Duodenal mucosa (tissue), 2 donors: ENCODE results near the gene TLE6.
A peak's percentile ranks its signal among the peaks of the same experiment; 100 is the strongest.

Source experiments
- H3K27ac ChIP-seq: one replicate; pipeline ENCODE4 v1.7.0; 2013; ENCODE audit warnings: low read depth, low read length
- H3K27me3 ChIP-seq, 2 donors: one replicate each; pipeline ENCODE4 v1.7.0; 2013; ENCODE audit warnings: low read length in 2 of 2, control low read depth in 1 of 2; ENCODE audit not compliant: insufficient read depth in 2 of 2, control insufficient read depth in 1 of 2
- H3K36me3 ChIP-seq, 2 donors: one replicate each; pipeline ENCODE4 v1.7.0; 2013; ENCODE audit warnings: low read length in 2 of 2, control low read depth in 1 of 2; ENCODE audit not compliant: insufficient read depth in 2 of 2, control insufficient read depth in 1 of 2
- H3K4me1 ChIP-seq, 2 donors: one replicate each; pipeline ENCODE4 v1.7.0; 2013; ENCODE audit warnings: low read length in 2 of 2, control low read depth in 1 of 2; ENCODE audit not compliant: insufficient read depth in 2 of 2, control insufficient read depth in 1 of 2
- H3K4me3 ChIP-seq, 2 donors: one replicate each; pipeline ENCODE4 v1.7.0; 2013; ENCODE audit warnings: low read length in 2 of 2, low read depth in 1 of 2
- H3K9ac ChIP-seq, 2 donors: one replicate each; pipeline ENCODE4 v1.7.0; 2013; ENCODE audit warnings: low read length in 2 of 2, low read depth in 1 of 2
- H3K9me3 ChIP-seq, 2 donors: one replicate each; pipeline ENCODE4 v1.7.0; 2013; ENCODE audit warnings: low read length in 2 of 2, control low read depth in 1 of 2; ENCODE audit not compliant: control insufficient read depth in 1 of 2

The TLE6 gene

DNA sequence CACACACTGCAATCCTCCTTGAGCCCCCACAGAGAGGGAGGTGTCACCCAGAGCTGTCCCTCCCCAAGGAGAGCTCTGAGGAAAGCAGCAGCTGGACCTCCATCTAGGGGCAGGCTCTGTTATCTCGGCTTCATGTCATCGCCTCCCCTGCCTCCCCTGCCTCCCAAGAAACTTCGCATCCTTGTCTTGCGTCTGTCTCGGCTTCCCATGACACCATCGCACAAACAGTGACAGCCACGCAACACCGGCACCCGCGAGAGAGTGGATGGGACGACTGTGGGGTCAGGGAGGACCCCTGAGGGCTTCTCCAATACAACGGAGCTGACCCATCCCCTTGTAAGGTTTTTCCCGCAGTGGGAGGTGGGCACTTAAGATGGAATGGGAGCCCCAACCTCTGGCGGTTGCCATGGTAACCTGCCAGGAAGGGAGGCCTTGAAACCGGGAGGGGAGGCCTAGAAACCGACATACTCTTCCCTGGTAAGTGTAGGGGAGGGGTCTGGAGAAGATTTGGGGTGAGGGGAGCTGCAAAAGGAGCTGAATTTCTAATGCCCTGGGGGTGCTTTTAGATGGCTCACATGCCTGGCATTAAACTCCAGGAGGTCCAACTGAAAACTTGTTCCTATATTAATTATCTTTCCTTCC, 35.4 kb downstream of the TLE6 start:
- H3K4me1 ChIP-seq = no peaks in the 10 kb centered on the region
- no peak overlapping the region for H3K9ac ChIP-seq
- peaks cover 5 to 14% of the 10 kb centered on the region in 2 donors for H3K36me3 ChIP-seq
- no peaks in the 10 kb centered on the region for H3K9me3 ChIP-seq
- no peaks in the 10 kb centered on the region for H3K27me3 ChIP-seq
- no peak overlapping the region for H3K27ac ChIP-seq
- H3K4me3 ChIP-seq = no peak overlapping the region

GRCh38 chr19:3013263-3013725, 35.9 kb downstream of the TLE6 start:
- no peaks in the 10 kb centered on the region for H3K9me3 ChIP-seq
- peaks cover 5 to 14% of the 10 kb centered on the region in 2 donors for H3K36me3 ChIP-seq
- H3K27ac ChIP-seq = no peak overlapping the region
- no peak overlapping the region for H3K4me3 ChIP-seq
- H3K4me1 ChIP-seq = no peaks in the 10 kb centered on the region
- H3K27me3 ChIP-seq = no peaks in the 10 kb centered on the region
- no peak overlapping the region for H3K9ac ChIP-seq

GRCh38 chr19:3014135-3014534, 36.8 kb downstream of the TLE6 start:
- Histone ChIP-seq H3K4me1 (no peaks in the 10 kb centered on the region), H3K27me3 (no peaks in the 10 kb centered on the region), H3K36me3 (peaks cover 5 to 14% of the 10 kb centered on the region in 2 donors), H3K4me3 (no peak overlapping the region), H3K9ac (no peak overlapping the region), H3K9me3 (no peaks in the 10 kb centered on the region), H3K27ac (no peak overlapping the region)

GRCh38 chr19:3015126-3016057, 38.0 kb downstream of the TLE6 start:
- Histone ChIP-seq H3K27me3 (no peaks in the 10 kb centered on the region), H3K9me3 (no peaks in the 10 kb centered on the region), H3K36me3 (peaks cover 5 to 14% of the 10 kb centered on the region in 2 donors), H3K4me1 (no peaks in the 10 kb centered on the region), H3K4me3 (no peak overlapping the region), H3K9ac (no peak overlapping the region), H3K27ac (no peak overlapping the region)

DNA sequence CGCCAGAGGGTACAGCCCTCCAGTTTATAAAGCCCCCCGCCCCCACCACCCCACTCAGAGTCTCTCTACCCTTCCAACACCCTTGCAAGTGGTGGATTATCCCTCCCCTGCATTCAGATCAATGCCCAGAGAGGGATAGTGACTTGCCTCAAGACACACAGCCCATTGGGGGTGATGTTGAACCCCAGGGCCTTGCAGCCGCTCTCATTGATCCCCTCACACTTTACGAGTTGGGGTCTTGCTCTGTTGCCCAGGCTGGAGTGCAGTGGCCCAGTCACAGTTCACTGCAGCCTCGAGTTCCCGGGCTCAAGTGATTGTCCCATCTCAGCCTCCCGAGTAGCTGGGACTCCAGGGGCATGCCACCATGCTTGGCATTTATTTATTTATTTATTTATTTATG, 40.6 kb downstream of the TLE6 start:
- Histone ChIP-seq H3K4me1 (no peaks in the 10 kb centered on the region), H3K27me3 (no peaks in the 10 kb centered on the region), H3K36me3 (peaks cover 5% of the 10 kb centered on the region in 2 donors), H3K4me3 (no peak overlapping the region), H3K9me3 (no peaks in the 10 kb centered on the region), H3K27ac (no peak overlapping the region), H3K9ac (no peak overlapping the region)

DNA sequence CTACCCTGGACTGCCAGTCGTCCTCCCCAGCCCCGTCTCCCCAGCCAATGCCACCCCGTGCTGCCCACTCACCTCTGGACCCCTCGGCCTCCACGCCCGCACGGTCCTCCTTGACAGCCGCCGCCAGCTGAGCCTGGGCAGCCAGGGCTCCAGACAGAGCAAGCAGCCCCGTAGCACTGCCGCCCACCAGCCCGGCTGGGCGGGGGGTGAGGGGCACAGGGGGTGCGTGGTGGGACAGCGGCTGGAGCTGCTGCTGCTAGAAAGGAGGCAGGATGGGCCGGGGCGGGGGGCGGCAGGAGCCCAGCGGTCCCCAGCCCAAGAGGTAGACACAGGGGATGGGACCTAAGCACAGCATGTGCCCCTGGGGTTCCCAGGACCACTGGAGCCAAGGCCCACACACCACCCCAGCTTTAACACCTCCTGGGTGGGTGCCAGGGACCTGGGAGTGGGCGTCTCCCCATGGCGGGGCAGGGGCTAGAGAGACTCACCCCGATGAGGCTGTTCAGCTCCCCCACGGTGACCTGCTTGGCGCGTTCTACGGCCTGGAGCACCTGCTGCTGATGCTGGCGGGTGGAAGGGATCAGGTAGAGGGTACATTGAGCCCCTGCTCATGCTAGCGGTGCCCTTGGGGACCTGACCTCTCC, 42.0 kb downstream of the TLE6 start:
- H3K9me3 ChIP-seq = no peaks in the 10 kb centered on the region
- H3K27ac ChIP-seq = no peak overlapping the region
- H3K36me3 ChIP-seq = peaks cover 3 to 5% of the 10 kb centered on the region in 2 donors
- no peak overlapping the region for H3K9ac ChIP-seq
- peaks cover under 1% of the 10 kb centered on the region in 2 donors for H3K4me1 ChIP-seq
- no peak overlapping the region for H3K4me3 ChIP-seq
- no peaks in the 10 kb centered on the region for H3K27me3 ChIP-seq

DNA sequence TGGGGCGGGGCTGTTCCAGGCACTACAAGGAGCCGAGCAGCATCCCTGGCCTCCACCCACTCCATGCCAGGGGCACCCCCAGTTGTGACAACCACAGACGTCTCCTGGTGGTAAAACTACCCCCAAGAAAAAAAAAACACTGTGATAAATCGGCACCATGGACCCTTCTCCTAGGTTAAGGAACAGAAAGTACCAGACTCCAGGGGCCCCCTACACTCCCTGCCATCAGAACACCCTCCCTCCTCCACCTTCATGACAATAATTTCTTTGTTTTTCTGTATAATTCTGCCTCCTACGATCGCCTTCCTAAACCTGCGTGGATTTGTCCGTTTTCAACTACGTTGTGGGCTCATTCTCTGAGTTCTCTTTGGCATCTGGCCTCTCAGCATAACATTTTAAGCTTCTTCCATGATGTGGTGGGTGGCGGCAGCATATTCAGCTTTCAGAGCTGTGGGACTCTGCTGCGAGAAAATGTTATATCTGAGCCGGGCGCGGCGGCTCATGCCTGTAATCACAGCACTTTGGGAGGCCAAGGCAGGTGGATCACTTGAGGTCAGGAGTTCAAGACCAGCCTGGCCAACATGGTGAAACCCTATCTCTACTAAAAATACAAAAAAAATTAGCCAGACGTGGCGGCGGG, 43.1 kb downstream of the TLE6 start:
- no peak overlapping the region for H3K9ac ChIP-seq
- no peaks in the 10 kb centered on the region for H3K27me3 ChIP-seq
- no peaks in the 10 kb centered on the region for H3K9me3 ChIP-seq
- H3K36me3 ChIP-seq = peaks cover 0 to 1% of the 10 kb centered on the region in 2 donors
- H3K27ac ChIP-seq = no peak overlapping the region
- H3K4me3 ChIP-seq = no peak overlapping the region
- H3K4me1 ChIP-seq = peaks cover 9 to 11% of the 10 kb centered on the region in 2 donors

GRCh38 chr19:3024509-3024869, 47.1 kb downstream of the TLE6 start:
- Histone ChIP-seq H3K4me3 (peak overlapping the region; percentile 61 to 63), H3K4me1 (peaks cover 13% of the 10 kb centered on the region in 2 donors), H3K36me3 (no peaks in the 10 kb centered on the region), H3K9me3 (no peaks in the 10 kb centered on the region), H3K27ac (no peak overlapping the region), H3K9ac (peak overlapping the region in 1 of 2 donors; percentile 59), H3K27me3 (peaks cover 0 to 10% of the 10 kb centered on the region in 2 donors)

DNA sequence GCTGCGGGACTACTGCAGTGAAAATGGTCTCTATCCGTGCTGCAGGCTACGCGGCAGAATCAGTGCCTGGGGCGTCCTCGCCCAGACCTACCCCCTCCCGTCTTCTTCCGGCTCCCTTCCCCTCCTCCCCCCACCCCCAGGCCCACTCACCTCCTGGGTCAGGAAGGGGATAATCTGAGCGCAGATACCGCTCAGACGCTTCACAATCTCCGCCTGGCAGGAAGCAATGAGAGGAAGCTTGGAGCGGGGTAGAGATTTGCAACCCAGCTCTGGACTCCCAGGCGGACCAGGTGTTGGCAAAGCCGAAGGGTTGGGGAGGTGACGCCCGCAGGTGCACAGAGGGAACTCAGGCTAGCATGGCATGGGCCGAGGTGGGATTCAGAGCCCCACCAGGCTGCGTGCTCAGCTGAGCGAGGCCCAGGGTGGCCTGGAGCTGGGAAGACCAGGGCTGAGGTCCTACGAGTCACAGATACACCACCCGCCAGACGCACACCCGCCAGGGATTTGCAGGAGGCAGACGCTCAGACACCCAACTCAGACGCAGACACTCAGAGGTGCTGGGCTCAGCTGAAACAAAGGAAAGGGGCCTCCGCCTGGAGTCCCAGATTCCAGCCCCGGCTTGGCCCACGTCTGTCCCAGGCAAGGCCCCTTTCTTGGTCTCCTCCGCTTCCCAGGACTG, 47.6 kb downstream of the TLE6 start:
- peaks cover 13% of the 10 kb centered on the region in 2 donors for H3K4me1 ChIP-seq
- peaks cover 2 to 10% of the 10 kb centered on the region in 2 donors for H3K27me3 ChIP-seq
- H3K4me3 ChIP-seq = peak overlapping the region; percentile 61 to 63
- H3K27ac ChIP-seq = no peak overlapping the region
- no peaks in the 10 kb centered on the region for H3K9me3 ChIP-seq
- peak overlapping the region; percentile 59 to 63 for H3K9ac ChIP-seq
- no peaks in the 10 kb centered on the region for H3K36me3 ChIP-seq
